Mammary epithelial cell (primary cell): ENCODE results near the gene HIVEP1.

Experiments
- EZH2 ChIP-seq: IDR thresholded peaks from 2 replicates; pipeline ENCODE4 v1.6.1; 2012; ENCODE audit warnings: low read length, inconsistent platforms, borderline replicate concordance
- TF ChIP-seq, protein P1 (sequence below), 2 donors: IDR thresholded peaks in 1 of 2; conservative IDR thresholded peaks in 1 of 2; 2 replicates each; pipeline ENCODE4 v1.5.1; 2011 to 2012; ENCODE audit warnings: inconsistent platforms in 2 of 2, low read length in 2 of 2, mild to moderate bottlenecking in 2 of 2, control low read depth in 1 of 2, low read depth in 1 of 2; ENCODE audit not compliant: insufficient read depth in 1 of 2; ENCODE audit errors: extremely low read depth in 1 of 2

DNA sequence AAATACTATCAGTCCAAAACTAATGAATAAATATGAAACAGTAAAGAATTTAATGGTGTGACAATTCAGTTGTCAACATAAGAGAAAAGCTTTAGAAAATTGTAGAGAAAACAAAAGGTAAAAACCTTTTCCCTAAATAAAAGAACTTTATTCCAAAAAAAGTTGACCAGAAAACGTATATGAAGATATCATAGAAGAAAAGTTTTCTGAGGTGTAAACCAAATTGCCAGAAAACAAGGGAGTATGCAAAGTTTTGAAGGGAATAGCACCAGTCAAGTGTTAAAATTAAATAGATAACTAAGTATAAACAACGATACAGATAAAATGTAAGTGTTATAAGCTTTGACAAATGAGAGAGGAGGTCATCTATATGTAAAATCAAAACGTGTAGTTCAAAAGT is 104.9 kb downstream of the HIVEP1 start:
- TF ChIP-seq, protein P1, sequence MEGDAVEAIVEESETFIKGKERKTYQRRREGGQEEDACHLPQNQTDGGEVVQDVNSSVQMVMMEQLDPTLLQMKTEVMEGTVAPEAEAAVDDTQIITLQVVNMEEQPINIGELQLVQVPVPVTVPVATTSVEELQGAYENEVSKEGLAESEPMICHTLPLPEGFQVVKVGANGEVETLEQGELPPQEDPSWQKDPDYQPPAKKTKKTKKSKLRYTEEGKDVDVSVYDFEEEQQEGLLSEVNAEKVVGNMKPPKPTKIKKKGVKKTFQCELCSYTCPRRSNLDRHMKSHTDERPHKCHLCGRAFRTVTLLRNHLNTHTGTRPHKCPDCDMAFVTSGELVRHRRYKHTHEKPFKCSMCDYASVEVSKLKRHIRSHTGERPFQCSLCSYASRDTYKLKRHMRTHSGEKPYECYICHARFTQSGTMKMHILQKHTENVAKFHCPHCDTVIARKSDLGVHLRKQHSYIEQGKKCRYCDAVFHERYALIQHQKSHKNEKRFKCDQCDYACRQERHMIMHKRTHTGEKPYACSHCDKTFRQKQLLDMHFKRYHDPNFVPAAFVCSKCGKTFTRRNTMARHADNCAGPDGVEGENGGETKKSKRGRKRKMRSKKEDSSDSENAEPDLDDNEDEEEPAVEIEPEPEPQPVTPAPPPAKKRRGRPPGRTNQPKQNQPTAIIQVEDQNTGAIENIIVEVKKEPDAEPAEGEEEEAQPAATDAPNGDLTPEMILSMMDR (conservative IDR thresholded peaks at IDR 0.05 in 1 of 2, IDR thresholded peaks at IDR 0.05 in 1 of 2; ENCODE audit: extremely low read depth in 1 of 2, insufficient read depth in 1 of 2, low read depth in 1 of 2, low read length in 2 of 2), result no peak
- TF ChIP-seq EZH2, result no peak
